Measurements from ENCODE around the gene CYSRT1.

CYSRT1 gene

GRCh38 chr9:137221095-137221505, 3.9 kb upstream of the CYSRT1 start:
- Histone ChIP-seq H3K4me3 (ENCODE audit: extremely low read depth, insufficient read depth, low read length, poor library complexity, severe bottlenecking) (no peak overlapping the region), H3K27ac (ENCODE audit: low read depth, low read length, severe bottlenecking) (no peak overlapping the region), H3K36me3 (ENCODE audit: control insufficient read depth, insufficient read depth, low read length) (peaks cover 7% of the 10 kb centered on the region), H3K4me1 (ENCODE audit: control insufficient read depth, insufficient read depth, low read length, poor library complexity, severe bottlenecking) (peaks cover 21% of the 10 kb centered on the region), H3K9me3 (ENCODE audit: control insufficient read depth, low read length) (no peaks in the 10 kb centered on the region)
- WGBS, 2 experiments (ENCODE audit: insufficient coverage in 2 of 2): 95% methylated on average over 4 of the region's 14 CpGs; no CpG with 5 or more reads in 1 of the 2 experiments

- H3K27ac ChIP-seq (ENCODE audit: low read depth, low read length, severe bottlenecking): no peak overlapping the region
- H3K4me1 ChIP-seq (ENCODE audit: control insufficient read depth, insufficient read depth, low read length, poor library complexity, severe bottlenecking): peaks cover 21% of the 10 kb centered on the region
- no peaks in the 10 kb centered on the region for H3K9me3 ChIP-seq (ENCODE audit: control insufficient read depth, low read length)
- H3K4me3 ChIP-seq (ENCODE audit: extremely low read depth, insufficient read depth, low read length, poor library complexity, severe bottlenecking): peak overlapping the region; percentile 36
- H3K36me3 ChIP-seq (ENCODE audit: control insufficient read depth, insufficient read depth, low read length): peaks cover 2% of the 10 kb centered on the region
- WGBS, 2 experiments (ENCODE audit: insufficient coverage in 2 of 2): 8 to 20% methylated on average over 20 to 54 of the region's 61 CpGs
Measured at GRCh38 chr9:137221506-137222111, 3.4 kb upstream of the CYSRT1 start.

GRCh38 chr9:137222190-137223077, 2.5 kb upstream of the CYSRT1 start, which contains the start of gene RNF208:
TSS of gene RNF208 (minus strand) at chr9:137222240. CDS start at chr9:137221212, 1,028 bp downstream.
- H3K4me1 ChIP-seq (ENCODE audit: control insufficient read depth, insufficient read depth, low read length, poor library complexity, severe bottlenecking): peaks cover 21% of the 10 kb centered on the region
- H3K4me3 ChIP-seq (ENCODE audit: extremely low read depth, insufficient read depth, low read length, poor library complexity, severe bottlenecking): peak within 1 kb of the TSS; percentile 82
- no peaks in the 10 kb centered on the region for H3K36me3 ChIP-seq (ENCODE audit: control insufficient read depth, insufficient read depth, low read length)
- H3K27ac ChIP-seq (ENCODE audit: low read depth, low read length, severe bottlenecking): no peak within 1 kb of the TSS
- H3K9me3 ChIP-seq (ENCODE audit: control insufficient read depth, low read length): no peaks in the 10 kb centered on the region
- 12 to 17% methylated on average over 44 to 70 of the region's 88 CpGs for WGBS, 2 experiments (ENCODE audit: insufficient coverage in 2 of 2)

GRCh38 chr9:137223078-137223970, 1.6 kb upstream of the CYSRT1 start:
- Histone ChIP-seq H3K4me3 (ENCODE audit: extremely low read depth, insufficient read depth, low read length, poor library complexity, severe bottlenecking) (peak overlapping the region; percentile 82), H3K4me1 (ENCODE audit: control insufficient read depth, insufficient read depth, low read length, poor library complexity, severe bottlenecking) (peaks cover 12% of the 10 kb centered on the region), H3K27ac (ENCODE audit: low read depth, low read length, severe bottlenecking) (peak overlapping the region; percentile 66), H3K36me3 (ENCODE audit: control insufficient read depth, insufficient read depth, low read length) (no peaks in the 10 kb centered on the region), H3K9me3 (ENCODE audit: control insufficient read depth, low read length) (no peaks in the 10 kb centered on the region)
- 4% methylated on average over 45 to 52 of the region's 63 CpGs for WGBS, 2 experiments (ENCODE audit: insufficient coverage in 2 of 2)

GRCh38 chr9:137225699-137226331, 841 bp downstream of the CYSRT1 start:
- no peaks in the 10 kb centered on the region for H3K9me3 ChIP-seq (ENCODE audit: control insufficient read depth, low read length)

GRCh38 chr9:137226338-137227053, 1.5 kb downstream of the CYSRT1 start:
- H3K27ac ChIP-seq (ENCODE audit: low read depth, low read length, severe bottlenecking): no peak overlapping the region
- peaks cover 7% of the 10 kb centered on the region for H3K4me1 ChIP-seq (ENCODE audit: control insufficient read depth, insufficient read depth, low read length, poor library complexity, severe bottlenecking)
- no peaks in the 10 kb centered on the region for H3K36me3 ChIP-seq (ENCODE audit: control insufficient read depth, insufficient read depth, low read length)
- H3K9me3 ChIP-seq (ENCODE audit: control insufficient read depth, low read length): no peaks in the 10 kb centered on the region
- WGBS, 2 experiments (ENCODE audit: insufficient coverage in 2 of 2): 90 to 91% methylated on average over 16 to 17 of the region's 18 CpGs
- H3K4me3 ChIP-seq (ENCODE audit: extremely low read depth, insufficient read depth, low read length, poor library complexity, severe bottlenecking): no peak overlapping the region

More at GRCh38 chr9:137225699-137226331, 841 bp downstream of the CYSRT1 start:
- 90 to 93% methylated on average over 13 to 21 of the region's 21 CpGs for WGBS, 2 experiments (ENCODE audit: insufficient coverage in 2 of 2)
- Histone ChIP-seq H3K36me3 (ENCODE audit: control insufficient read depth, insufficient read depth, low read length) (no peaks in the 10 kb centered on the region), H3K4me1 (ENCODE audit: control insufficient read depth, insufficient read depth, low read length, poor library complexity, severe bottlenecking) (peaks cover 7% of the 10 kb centered on the region), H3K4me3 (ENCODE audit: extremely low read depth, insufficient read depth, low read length, poor library complexity, severe bottlenecking) (no peak overlapping the region), H3K27ac (ENCODE audit: low read depth, low read length, severe bottlenecking) (no peak overlapping the region)

GRCh38 chr9:137227054-137227852, 2.3 kb downstream of the CYSRT1 start, which contains the start of gene RNF224:
TSS of gene RNF224 (plus strand) at chr9:137227502. CDS start at chr9:137228336, 834 bp downstream.
- WGBS, 2 experiments (ENCODE audit: insufficient coverage in 2 of 2): 57 to 67% methylated on average over 22 to 24 of the region's 25 CpGs
- Histone ChIP-seq H3K9me3 (ENCODE audit: control insufficient read depth, low read length) (no peaks in the 10 kb centered on the region), H3K4me3 (ENCODE audit: extremely low read depth, insufficient read depth, low read length, poor library complexity, severe bottlenecking) (no peak within 1 kb of the TSS), H3K4me1 (ENCODE audit: control insufficient read depth, insufficient read depth, low read length, poor library complexity, severe bottlenecking) (peaks cover 7% of the 10 kb centered on the region), H3K36me3 (ENCODE audit: control insufficient read depth, insufficient read depth, low read length) (no peaks in the 10 kb centered on the region), H3K27ac (ENCODE audit: low read depth, low read length, severe bottlenecking) (no peak within 1 kb of the TSS)

- 62 to 67% methylated on average over 10 to 16 of the region's 18 CpGs for WGBS, 2 experiments (ENCODE audit: insufficient coverage in 2 of 2)
- Histone ChIP-seq H3K9me3 (ENCODE audit: control insufficient read depth, low read length) (no peaks in the 10 kb centered on the region), H3K4me1 (ENCODE audit: control insufficient read depth, insufficient read depth, low read length, poor library complexity, severe bottlenecking) (peaks cover 7% of the 10 kb centered on the region), H3K36me3 (ENCODE audit: control insufficient read depth, insufficient read depth, low read length) (no peaks in the 10 kb centered on the region), H3K4me3 (ENCODE audit: extremely low read depth, insufficient read depth, low read length, poor library complexity, severe bottlenecking) (no peak overlapping the region), H3K27ac (ENCODE audit: low read depth, low read length, severe bottlenecking) (no peak overlapping the region)
Measured at GRCh38 chr9:137227853-137228505, 3.0 kb downstream of the CYSRT1 start.

GRCh38 chr9:137228506-137228967, 3.6 kb downstream of the CYSRT1 start:
- Histone ChIP-seq H3K36me3 (ENCODE audit: control insufficient read depth, insufficient read depth, low read length) (no peaks in the 10 kb centered on the region), H3K27ac (ENCODE audit: low read depth, low read length, severe bottlenecking) (no peak overlapping the region), H3K4me1 (ENCODE audit: control insufficient read depth, insufficient read depth, low read length, poor library complexity, severe bottlenecking) (peaks cover 7% of the 10 kb centered on the region), H3K9me3 (ENCODE audit: control insufficient read depth, low read length) (no peaks in the 10 kb centered on the region), H3K4me3 (ENCODE audit: extremely low read depth, insufficient read depth, low read length, poor library complexity, severe bottlenecking) (no peak overlapping the region)
- 92 to 93% methylated on average over 24 to 29 of the region's 29 CpGs for WGBS, 2 experiments (ENCODE audit: insufficient coverage in 2 of 2)
